BE2C (cell line): ENCODE results near the gene SENP3.

Source experiments
- DNase-seq: peaks from one replicate; pipeline ENCODE4 v3.0.0-alpha.2; 2020
- H3K27me3 ChIP-seq: fragments of 250-450 bp; sonication (Bioruptor Pico); 2 replicates; pipeline ENCODE4 v1.5.1; 2020; ENCODE audit warnings: mild to moderate bottlenecking
- H3K36me3 ChIP-seq: fragments of 250-450 bp; sonication (Bioruptor Pico); 2 replicates; pipeline ENCODE4 v1.5.1; 2020; ENCODE audit warnings: mild to moderate bottlenecking
- H3K4me1 ChIP-seq: fragments of 250-450 bp; sonication (Bioruptor Pico); 2 replicates; pipeline ENCODE4 v1.5.1; 2020
- H3K4me3 ChIP-seq: 2 replicates; pipeline ENCODE4 v1.5.1; 2011; ENCODE audit warnings: low read depth, low read length
- H3K9me3 ChIP-seq: fragments of 250-450 bp; sonication (Bioruptor Pico); 2 replicates; pipeline ENCODE4 v1.5.1; 2020
- CTCF ChIP-seq: IDR thresholded peaks from 2 replicates; pipeline ENCODE4 v1.5.1; 2012; ENCODE audit warnings: mild to moderate bottlenecking, low read depth, low read length

Gene SENP3

GRCh38 chr17:7541074-7541621 is 20.6 kb upstream of the SENP3 start:
- H3K36me3 ChIP-seq: no peaks in the 10 kb centered on the region
- H3K4me3 ChIP-seq: no peak overlapping the region
- H3K27me3 ChIP-seq: no peaks in the 10 kb centered on the region
- no peaks in the 10 kb centered on the region for H3K4me1 ChIP-seq
- no peak for TF ChIP-seq CTCF
- no peaks in the 10 kb centered on the region for H3K9me3 ChIP-seq
- DNase-seq: no peak

GRCh38 chr17:7544911-7545310 is 16.8 kb upstream of the SENP3 start:
- Histone ChIP-seq H3K4me1 (no peaks in the 10 kb centered on the region), H3K36me3 (no peaks in the 10 kb centered on the region), H3K4me3 (no peak overlapping the region), H3K9me3 (no peaks in the 10 kb centered on the region), H3K27me3 (no peaks in the 10 kb centered on the region)
- DNase-seq: no peak
- no peak for TF ChIP-seq CTCF

- Histone ChIP-seq H3K27me3 (no peaks in the 10 kb centered on the region), H3K9me3 (no peaks in the 10 kb centered on the region), H3K4me3 (no peak within 1 kb of the TSS), H3K36me3 (no peaks in the 10 kb centered on the region), H3K4me1 (no peaks in the 10 kb centered on the region)
- no peak for DNase-seq
- TF ChIP-seq CTCF: no peak
Observed at GRCh38 chr17:7548585-7549400, 12.9 kb upstream of the SENP3 start, which contains the start of gene TNFSF12. TNFSF12 (plus strand) TSS chr17:7549058; CDS start chr17:7549154, 96 bp downstream.

GRCh38 chr17:7549401-7550055 is 12.2 kb upstream of the SENP3 start:
- Histone ChIP-seq H3K9me3 (no peaks in the 10 kb centered on the region), H3K36me3 (no peaks in the 10 kb centered on the region), H3K4me3 (no peak overlapping the region), H3K4me1 (no peaks in the 10 kb centered on the region), H3K27me3 (no peaks in the 10 kb centered on the region)
- DNase-seq: no peak
- no peak for TF ChIP-seq CTCF

GRCh38 chr17:7550344-7550743 is 11.4 kb upstream of the SENP3 start:
- Histone ChIP-seq H3K27me3 (no peaks in the 10 kb centered on the region), H3K4me1 (no peaks in the 10 kb centered on the region), H3K9me3 (no peaks in the 10 kb centered on the region), H3K4me3 (no peak overlapping the region), H3K36me3 (no peaks in the 10 kb centered on the region)
- no peak for TF ChIP-seq CTCF
- no peak for DNase-seq

- Histone ChIP-seq H3K36me3 (no peaks in the 10 kb centered on the region), H3K4me3 (no peak overlapping the region), H3K27me3 (no peaks in the 10 kb centered on the region), H3K9me3 (no peaks in the 10 kb centered on the region), H3K4me1 (no peaks in the 10 kb centered on the region)
- TF ChIP-seq CTCF: no peak
- DNase-seq: no peak
Observed at GRCh38 chr17:7551396-7551795, 10.3 kb upstream of the SENP3 start.
